DND-41 (cell line): ENCODE results near the gene ITPR2.

Experiments used
- EZH2 ChIP-seq: IDR thresholded peaks from 3 replicates; pipeline ENCODE4 v1.6.1; 2012; ENCODE audit warnings: borderline replicate concordance, low read depth, mild to moderate bottlenecking, moderate library complexity, low read length, inconsistent platforms; ENCODE audit not compliant: severe bottlenecking
- TF ChIP-seq, protein P1 (sequence below): IDR thresholded peaks from 2 replicates; pipeline ENCODE4 v1.5.1; 2012; ENCODE audit warnings: borderline replicate concordance, low read length, moderate library complexity, mild to moderate bottlenecking; ENCODE audit not compliant: poor library complexity, severe bottlenecking; ENCODE audit errors: extremely low read depth

DNA sequence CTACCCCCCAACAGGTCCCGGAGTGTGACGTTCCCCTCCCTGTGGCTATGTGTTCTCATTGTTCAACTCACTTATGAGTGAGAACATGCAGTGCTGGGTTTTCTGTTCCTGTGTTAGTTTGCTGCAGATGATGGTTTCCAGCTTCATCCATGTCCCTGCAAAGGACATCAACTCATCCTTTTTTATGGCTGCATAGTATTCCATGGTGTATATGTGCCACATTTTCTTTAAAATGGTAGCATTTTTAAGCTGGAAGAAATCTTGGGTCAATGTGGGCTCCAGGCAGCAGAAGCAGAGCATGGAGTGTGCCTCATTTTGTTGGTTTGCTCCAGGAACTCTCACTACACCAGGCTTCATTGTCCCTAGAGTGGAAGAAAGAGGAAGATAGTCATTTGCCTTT lies 47.6 kb upstream of the ITPR2 start:
- TF ChIP-seq, protein P1, sequence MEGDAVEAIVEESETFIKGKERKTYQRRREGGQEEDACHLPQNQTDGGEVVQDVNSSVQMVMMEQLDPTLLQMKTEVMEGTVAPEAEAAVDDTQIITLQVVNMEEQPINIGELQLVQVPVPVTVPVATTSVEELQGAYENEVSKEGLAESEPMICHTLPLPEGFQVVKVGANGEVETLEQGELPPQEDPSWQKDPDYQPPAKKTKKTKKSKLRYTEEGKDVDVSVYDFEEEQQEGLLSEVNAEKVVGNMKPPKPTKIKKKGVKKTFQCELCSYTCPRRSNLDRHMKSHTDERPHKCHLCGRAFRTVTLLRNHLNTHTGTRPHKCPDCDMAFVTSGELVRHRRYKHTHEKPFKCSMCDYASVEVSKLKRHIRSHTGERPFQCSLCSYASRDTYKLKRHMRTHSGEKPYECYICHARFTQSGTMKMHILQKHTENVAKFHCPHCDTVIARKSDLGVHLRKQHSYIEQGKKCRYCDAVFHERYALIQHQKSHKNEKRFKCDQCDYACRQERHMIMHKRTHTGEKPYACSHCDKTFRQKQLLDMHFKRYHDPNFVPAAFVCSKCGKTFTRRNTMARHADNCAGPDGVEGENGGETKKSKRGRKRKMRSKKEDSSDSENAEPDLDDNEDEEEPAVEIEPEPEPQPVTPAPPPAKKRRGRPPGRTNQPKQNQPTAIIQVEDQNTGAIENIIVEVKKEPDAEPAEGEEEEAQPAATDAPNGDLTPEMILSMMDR: no peak
- no peak for TF ChIP-seq EZH2
